ENCODE data around the gene DACT2.
"Not testable (repeated sequence)": the region's sequence is repeated elsewhere in the genome, so short reads cannot be mapped to it uniquely, and the experiment has no call there.

DACT2 gene

GRCh38 chr6:168270274-168271172 is 49.1 kb downstream of the DACT2 start:
- FAIRE-seq (no peak), DNase-seq (ENCODE audit: extremely low spot score, insufficient read length, low read depth) (no peak)

DNA sequence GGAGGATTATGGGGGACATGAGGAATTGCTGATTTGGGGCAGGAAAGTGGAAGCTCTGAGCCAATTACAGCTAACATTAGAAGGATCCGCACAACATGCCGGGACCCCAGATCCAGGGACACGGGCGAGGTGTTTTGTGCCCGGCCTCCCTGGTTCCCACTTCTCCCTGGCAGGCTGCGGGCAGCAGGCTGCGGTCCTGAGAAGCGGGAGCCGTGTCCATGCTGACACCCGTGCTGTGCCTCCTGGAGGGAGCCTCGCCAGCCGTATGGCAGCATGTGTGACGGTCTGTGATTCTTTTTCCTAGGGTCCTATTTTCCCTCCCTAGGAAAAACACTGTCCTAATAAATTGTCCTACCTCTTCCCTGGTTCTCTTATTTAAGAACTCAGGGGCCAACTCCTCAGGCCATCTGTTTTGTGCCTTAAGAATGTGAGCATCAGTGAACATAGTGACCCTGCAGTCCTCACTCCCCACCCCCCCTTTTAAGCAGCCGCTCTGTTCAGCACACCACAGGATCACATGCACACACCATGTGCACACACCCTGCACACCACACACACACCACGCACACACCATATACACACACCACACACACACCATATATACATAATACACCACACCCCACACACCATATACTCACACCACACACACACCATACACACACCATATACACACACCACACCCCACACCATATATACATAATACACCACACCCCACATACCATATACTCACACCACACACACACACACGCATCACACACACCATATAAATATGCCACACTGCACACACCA is 49.9 kb downstream of the DACT2 start:
- no peak for FAIRE-seq
- DNase-seq (ENCODE audit: extremely low spot score, insufficient read length, low read depth): no peak

DNA sequence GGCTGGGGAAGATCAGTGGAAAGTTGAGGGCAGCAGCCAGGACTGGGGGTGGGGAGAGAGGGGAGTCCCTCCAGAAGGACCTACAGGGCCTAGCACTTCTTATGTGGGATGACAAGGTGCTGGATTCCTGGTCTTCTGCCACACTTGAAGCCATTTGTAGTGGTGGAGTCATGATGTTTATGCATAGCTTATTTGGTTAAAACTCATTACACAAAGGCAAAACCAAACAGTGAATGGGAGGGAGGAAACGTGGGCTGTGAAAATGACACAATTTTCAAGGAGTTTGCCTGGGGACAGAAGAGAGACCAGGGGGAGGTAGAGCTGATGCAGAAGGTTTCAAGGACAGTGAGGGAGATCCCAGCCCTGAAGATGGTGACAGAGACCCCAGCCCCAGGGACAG is 50.8 kb downstream of the DACT2 start:
- DNase-seq (ENCODE audit: extremely low spot score, insufficient read length, low read depth) (no peak), FAIRE-seq (no peak)

DNA sequence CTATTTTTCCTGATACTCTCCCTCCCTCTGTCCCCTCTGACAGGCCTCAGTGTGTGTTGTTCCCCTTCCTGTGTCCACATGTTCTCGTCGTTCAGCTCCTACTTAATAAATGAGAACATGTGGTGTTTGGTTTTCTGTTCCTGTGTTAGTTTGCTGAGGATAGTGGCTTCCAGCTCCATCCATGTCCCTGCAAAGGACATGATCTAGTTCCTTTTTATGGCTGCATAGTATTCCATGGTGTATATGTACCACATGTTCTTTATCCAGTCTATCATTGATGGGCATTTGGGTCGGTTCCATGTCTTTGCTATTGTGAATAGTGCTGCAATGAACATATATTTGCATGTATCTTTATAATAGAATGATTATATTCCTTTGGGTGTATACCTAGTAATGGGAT is 51.8 kb downstream of the DACT2 start:
- DNase-seq (ENCODE audit: extremely low spot score, insufficient read length, low read depth); FAIRE-seq: not testable (repeated sequence)

- DNase-seq (ENCODE audit: extremely low spot score, insufficient read length, low read depth) (no peak), FAIRE-seq (no peak)
Measured at GRCh38 chr6:168265827-168266815, 53.5 kb downstream of the DACT2 start.

GRCh38 chr6:168265394-168265793 is 54.2 kb downstream of the DACT2 start:
- no peak for DNase-seq (ENCODE audit: extremely low spot score, insufficient read length, low read depth)
- FAIRE-seq: no peak

DNA sequence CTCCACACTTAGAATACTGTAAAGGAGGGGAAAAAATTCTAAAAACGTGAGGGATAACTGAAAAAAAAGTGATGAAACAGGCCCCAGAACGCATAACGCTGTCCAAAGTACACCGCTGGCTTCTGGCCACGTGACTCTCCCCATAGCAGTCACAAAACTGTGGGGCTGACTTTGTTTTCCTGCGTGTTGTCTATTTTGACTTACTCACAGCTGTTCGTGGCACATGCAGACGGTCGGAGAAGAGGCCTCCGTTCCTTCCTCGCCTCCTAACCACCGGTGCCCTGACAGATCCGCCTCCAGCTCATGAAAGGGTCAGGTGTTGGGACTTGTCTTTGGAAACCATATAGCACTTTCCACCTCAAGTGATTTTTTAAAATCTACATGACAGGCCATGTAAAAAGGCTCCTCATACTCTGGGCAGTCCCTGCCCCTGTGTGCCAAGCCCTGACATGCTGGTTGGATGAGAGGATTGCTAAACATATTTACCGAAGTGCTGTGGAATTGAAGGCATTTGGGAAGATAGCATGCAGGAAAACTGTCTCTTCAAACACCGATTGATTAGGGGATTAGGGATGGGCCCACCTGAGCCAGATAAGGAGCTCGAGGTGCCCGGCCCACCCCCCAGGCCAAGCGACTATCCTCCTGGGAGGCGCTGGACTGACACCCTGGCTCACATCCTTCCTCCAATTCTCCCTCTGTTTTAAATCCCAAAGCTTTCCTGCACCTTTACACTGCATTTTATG is 54.8 kb downstream of the DACT2 start:
- FAIRE-seq (no peak), DNase-seq (ENCODE audit: extremely low spot score, insufficient read length, low read depth) (no peak)

DNA sequence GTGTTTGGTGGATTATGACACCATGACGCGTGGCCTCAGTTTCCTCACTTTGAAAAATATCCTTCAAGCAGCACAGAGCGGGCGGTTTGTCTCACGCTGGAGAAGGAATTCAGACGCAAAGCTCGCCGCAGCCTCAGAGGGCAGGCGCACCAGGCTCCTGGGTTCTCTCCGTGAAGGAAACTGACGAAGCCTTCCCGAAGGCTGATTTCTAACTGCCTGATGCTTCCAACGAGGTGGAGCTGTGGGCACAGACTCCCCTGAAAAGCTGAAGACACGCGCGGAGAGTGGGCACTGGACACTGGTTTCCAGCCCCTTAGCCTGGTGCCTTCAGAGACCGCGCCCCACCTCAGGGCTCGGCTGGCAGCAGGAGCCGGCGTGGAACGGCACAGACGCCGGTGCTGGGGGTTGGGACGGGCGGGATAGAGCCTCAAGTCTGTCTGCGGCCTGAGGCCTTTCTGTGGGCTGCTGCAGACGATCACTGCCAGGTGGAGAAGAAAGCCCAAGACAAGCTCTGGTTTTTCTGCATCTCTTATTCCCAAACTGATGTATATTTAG is 56.1 kb downstream of the DACT2 start:
- no peak for DNase-seq (ENCODE audit: extremely low spot score, insufficient read length, low read depth)
- FAIRE-seq: no peak

DNA sequence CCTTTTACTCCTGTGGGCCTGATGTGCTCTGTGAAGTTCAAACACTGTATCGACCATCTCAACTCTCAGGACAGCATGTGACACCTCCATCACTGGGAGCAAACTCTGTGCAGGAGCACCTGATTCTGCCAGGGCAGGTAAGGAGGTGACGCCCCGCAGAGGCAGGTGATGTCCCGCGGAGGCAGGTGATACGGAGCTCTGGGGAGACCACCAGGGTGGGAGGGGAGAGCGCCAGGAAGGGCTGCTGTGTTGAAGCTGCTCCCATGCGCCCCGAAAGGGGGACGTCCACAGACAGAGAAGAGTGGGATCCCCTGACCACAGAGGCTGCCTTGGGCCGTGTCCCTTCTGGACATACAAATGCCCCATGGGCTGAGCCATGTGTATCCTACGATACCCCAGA is 58.3 kb downstream of the DACT2 start:
- FAIRE-seq: no peak
- DNase-seq (ENCODE audit: extremely low spot score, insufficient read length, low read depth): no peak

DNA sequence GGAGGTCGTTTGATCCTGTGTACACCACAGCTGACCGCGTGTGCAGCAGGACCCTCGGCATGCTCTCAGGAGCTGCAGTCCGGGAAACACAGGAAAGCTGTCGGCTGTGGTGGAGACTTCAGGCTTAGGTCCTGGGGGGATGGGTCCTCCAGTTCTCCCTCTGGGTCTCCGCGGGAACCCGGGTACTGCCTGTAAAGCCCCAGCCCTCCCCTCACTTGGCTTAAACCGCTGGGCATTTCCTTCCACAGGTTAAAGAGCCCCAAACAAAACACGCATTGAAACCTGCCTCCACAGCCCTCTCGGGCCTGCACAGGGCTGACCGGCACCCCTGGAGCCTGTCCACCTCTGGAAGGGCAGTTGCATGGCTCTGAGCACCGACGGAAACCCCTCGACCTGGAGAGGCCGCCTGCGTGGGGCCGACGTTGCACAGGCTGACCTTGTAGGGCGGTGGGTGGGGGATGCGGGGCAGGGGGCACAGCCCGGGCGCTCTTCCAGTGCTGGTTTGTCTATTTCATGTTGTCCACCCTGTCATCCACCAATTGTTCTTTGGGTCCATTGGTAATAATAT is 59.1 kb downstream of the DACT2 start:
- FAIRE-seq (no peak), DNase-seq (ENCODE audit: extremely low spot score, insufficient read length, low read depth) (no peak)

GRCh38 chr6:168258795-168259194 is 60.8 kb downstream of the DACT2 start:
- DNase-seq (ENCODE audit: extremely low spot score, insufficient read length, low read depth) (no peak), FAIRE-seq (no peak)

GRCh38 chr6:168256940-168257339 is 62.6 kb downstream of the DACT2 start:
- FAIRE-seq: no peak
- no peak for DNase-seq (ENCODE audit: extremely low spot score, insufficient read length, low read depth)
